ELF-1 (cell line): Measurements from ENCODE around the gene ALDOC.
A peak's percentile ranks its signal among the peaks of the same experiment; 100 is the strongest.
"Not testable (repeated sequence)": the region's sequence is repeated elsewhere in the genome, so short reads cannot be mapped to it uniquely, and the experiment has no call there.

ENCODE experiments used
- DNase-seq: peaks from one replicate; pipeline ENCODE4 v3.0.0-alpha.2; 2016; ENCODE audit warnings: low read depth, low spot score

ALDOC gene

GRCh38 chr17:28576758-28577465 is at the start of gene ALDOC:
Gene ALDOC (minus strand): TSS chr17:28576895. CDS start chr17:28575532, 1,363 bp downstream.
- peak; percentile 97 for DNase-seq

GRCh38 chr17:28624148-28624547 is 47.5 kb upstream of the ALDOC start:
- DNase-seq: no peak

GRCh38 chr17:28623696-28624095 is 47.0 kb upstream of the ALDOC start:
- DNase-seq: no peak

- no peak for DNase-seq
Observed at GRCh38 chr17:28622186-28622585, 45.5 kb upstream of the ALDOC start.

GRCh38 chr17:28620010-28620409 is 43.3 kb upstream of the ALDOC start:
- no peak for DNase-seq

- no peak for DNase-seq
Observed at GRCh38 chr17:28618464-28618863, 41.8 kb upstream of the ALDOC start.

GRCh38 chr17:28616281-28616680 is 39.6 kb upstream of the ALDOC start:
- no peak for DNase-seq

- no peak for DNase-seq
Observed at GRCh38 chr17:28615260-28615940, 38.7 kb upstream of the ALDOC start.

GRCh38 chr17:28613931-28614381 is 37.3 kb upstream of the ALDOC start, which contains the start of gene RSKR:
Gene RSKR (minus strand): TSS chr17:28614185. CDS start chr17:28614161, 24 bp downstream.
- DNase-seq: no peak

- DNase-seq: peak; percentile 38
Observed at GRCh38 chr17:28612936-28613872, 36.5 kb upstream of the ALDOC start.

GRCh38 chr17:28612531-28612930 is 35.8 kb upstream of the ALDOC start:
- DNase-seq: no peak

GRCh38 chr17:28610376-28610775 is 33.7 kb upstream of the ALDOC start:
- no peak for DNase-seq

- not testable (repeated sequence) for DNase-seq
Observed at GRCh38 chr17:28604031-28604430, 27.3 kb upstream of the ALDOC start.

GRCh38 chr17:28599311-28600184 is 22.9 kb upstream of the ALDOC start:
- DNase-seq: peak; percentile 52

- peak; percentile 99 for DNase-seq
Observed at GRCh38 chr17:28598799-28599310, 22.2 kb upstream of the ALDOC start, which contains the start of gene SPAG5. Gene SPAG5 (minus strand): TSS chr17:28599025. CDS start chr17:28598946, 79 bp downstream.

- DNase-seq: no peak
Observed at GRCh38 chr17:28598389-28598788, 21.7 kb upstream of the ALDOC start.

GRCh38 chr17:28597606-28598383 is 21.1 kb upstream of the ALDOC start:
- no peak for DNase-seq

GRCh38 chr17:28592260-28592659 is 15.6 kb upstream of the ALDOC start:
- DNase-seq: no peak

- no peak for DNase-seq
Observed at GRCh38 chr17:28585851-28586250, 9.2 kb upstream of the ALDOC start.

- no peak for DNase-seq
Observed at GRCh38 chr17:28584434-28584833, 7.7 kb upstream of the ALDOC start.
